ENCODE results near the gene PDE4D.

DNA sequence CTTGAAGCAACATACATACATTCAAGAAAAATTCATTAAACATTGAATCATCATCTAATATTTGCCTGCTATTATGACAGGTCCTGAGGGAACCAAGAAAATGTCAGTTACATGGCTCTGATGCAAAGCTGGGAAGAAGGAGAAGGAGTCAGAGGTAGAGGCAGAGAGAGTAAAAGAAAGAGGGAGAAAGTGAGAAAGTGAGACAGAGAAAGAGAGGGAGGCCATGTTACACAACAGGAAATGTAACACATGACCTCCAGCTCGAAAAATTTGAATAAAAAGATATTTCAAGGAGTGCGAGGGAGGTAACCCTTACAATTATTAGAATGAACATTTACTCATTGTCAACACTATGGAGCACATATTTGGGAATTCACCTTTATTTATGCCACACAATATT, 189.7 kb downstream of the PDE4D start:
- TF ChIP-seq, protein P1, sequence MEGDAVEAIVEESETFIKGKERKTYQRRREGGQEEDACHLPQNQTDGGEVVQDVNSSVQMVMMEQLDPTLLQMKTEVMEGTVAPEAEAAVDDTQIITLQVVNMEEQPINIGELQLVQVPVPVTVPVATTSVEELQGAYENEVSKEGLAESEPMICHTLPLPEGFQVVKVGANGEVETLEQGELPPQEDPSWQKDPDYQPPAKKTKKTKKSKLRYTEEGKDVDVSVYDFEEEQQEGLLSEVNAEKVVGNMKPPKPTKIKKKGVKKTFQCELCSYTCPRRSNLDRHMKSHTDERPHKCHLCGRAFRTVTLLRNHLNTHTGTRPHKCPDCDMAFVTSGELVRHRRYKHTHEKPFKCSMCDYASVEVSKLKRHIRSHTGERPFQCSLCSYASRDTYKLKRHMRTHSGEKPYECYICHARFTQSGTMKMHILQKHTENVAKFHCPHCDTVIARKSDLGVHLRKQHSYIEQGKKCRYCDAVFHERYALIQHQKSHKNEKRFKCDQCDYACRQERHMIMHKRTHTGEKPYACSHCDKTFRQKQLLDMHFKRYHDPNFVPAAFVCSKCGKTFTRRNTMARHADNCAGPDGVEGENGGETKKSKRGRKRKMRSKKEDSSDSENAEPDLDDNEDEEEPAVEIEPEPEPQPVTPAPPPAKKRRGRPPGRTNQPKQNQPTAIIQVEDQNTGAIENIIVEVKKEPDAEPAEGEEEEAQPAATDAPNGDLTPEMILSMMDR (IDR thresholded peaks at IDR 0.05; ENCODE audit: insufficient read depth, low read length) = no peak
- TF ChIP-seq, protein P2, sequence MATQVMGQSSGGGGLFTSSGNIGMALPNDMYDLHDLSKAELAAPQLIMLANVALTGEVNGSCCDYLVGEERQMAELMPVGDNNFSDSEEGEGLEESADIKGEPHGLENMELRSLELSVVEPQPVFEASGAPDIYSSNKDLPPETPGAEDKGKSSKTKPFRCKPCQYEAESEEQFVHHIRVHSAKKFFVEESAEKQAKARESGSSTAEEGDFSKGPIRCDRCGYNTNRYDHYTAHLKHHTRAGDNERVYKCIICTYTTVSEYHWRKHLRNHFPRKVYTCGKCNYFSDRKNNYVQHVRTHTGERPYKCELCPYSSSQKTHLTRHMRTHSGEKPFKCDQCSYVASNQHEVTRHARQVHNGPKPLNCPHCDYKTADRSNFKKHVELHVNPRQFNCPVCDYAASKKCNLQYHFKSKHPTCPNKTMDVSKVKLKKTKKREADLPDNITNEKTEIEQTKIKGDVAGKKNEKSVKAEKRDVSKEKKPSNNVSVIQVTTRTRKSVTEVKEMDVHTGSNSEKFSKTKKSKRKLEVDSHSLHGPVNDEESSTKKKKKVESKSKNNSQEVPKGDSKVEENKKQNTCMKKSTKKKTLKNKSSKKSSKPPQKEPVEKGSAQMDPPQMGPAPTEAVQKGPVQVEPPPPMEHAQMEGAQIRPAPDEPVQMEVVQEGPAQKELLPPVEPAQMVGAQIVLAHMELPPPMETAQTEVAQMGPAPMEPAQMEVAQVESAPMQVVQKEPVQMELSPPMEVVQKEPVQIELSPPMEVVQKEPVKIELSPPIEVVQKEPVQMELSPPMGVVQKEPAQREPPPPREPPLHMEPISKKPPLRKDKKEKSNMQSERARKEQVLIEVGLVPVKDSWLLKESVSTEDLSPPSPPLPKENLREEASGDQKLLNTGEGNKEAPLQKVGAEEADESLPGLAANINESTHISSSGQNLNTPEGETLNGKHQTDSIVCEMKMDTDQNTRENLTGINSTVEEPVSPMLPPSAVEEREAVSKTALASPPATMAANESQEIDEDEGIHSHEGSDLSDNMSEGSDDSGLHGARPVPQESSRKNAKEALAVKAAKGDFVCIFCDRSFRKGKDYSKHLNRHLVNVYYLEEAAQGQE (IDR thresholded peaks at IDR 0.05; ENCODE audit: insufficient replicate concordance, low read depth) = no peak
- no peak for TF ChIP-seq POLR2AphosphoS5 (IDR thresholded peaks at IDR 0.05; ENCODE audit: low read depth)
